SKM-1 treated with dmso at 0.1 percent for 144 hours (cell line): Measurements from ENCODE around the gene F2R.
"Not testable (repeated sequence)": the region's sequence is repeated elsewhere in the genome, so short reads cannot be mapped to it uniquely, and the experiment has no call there.

Experiments
- DNase-seq: peaks from one replicate; lab custom pipeline; 2025; ENCODE audit not compliant: unreplicated experiment; lab: John Stamatoyannopoulos, UW

F2R gene

GRCh38 chr5:76715736-76716455 lies at the start of gene F2R:
F2R (plus strand) TSS chr5:76716126; CDS start chr5:76716308, 182 bp downstream.
- DNase-seq, result peak; percentile 27

- no peak for DNase-seq
Measured at GRCh38 chr5:76667495-76667894, 48.4 kb upstream of the F2R start.

DNA sequence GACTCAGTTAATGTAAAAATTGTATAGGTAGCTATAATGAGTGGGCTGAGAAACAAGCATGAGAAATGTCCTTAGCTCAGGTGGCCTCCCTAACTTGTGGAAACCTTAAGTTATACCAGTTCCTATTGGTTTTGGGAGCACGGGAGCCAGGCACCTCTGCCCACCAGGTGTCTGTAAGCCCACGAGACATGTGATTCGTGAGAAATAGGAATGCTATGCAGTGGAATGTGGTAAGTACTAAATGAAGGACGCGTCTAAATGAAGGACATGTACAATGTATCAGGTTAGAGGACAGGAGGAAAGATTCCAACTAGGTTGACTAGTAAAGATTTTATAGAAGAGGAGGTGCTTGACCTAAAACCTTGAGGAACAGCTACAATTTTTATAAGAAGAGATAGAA lies 46.7 kb upstream of the F2R start:
- no peak for DNase-seq

GRCh38 chr5:76670508-76670907 lies 45.4 kb upstream of the F2R start:
- no peak for DNase-seq

- DNase-seq, result no peak
Measured at GRCh38 chr5:76672242-76672641, 43.7 kb upstream of the F2R start.

DNA sequence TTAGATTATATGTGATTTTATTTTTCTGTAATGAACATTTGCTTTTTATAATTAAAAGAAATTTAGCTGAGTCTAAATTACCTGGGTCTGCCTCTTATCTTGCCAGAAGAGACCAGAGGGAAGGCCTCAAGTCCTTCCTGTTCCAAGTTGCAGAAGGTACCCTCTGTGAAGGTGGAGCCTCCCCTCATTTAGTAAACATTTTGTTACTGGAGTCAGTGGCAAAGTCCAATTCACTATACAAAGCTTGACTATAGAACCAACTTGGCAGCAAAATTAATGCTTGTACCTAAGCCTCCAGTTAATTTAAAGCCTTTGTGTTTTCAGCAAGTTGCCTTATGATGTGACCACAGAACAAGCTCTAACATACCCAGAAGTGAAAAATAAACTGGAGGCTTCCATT lies 42.8 kb upstream of the F2R start:
- DNase-seq, result no peak

GRCh38 chr5:76674330-76675066 lies 41.4 kb upstream of the F2R start:
- DNase-seq, result no peak

DNA sequence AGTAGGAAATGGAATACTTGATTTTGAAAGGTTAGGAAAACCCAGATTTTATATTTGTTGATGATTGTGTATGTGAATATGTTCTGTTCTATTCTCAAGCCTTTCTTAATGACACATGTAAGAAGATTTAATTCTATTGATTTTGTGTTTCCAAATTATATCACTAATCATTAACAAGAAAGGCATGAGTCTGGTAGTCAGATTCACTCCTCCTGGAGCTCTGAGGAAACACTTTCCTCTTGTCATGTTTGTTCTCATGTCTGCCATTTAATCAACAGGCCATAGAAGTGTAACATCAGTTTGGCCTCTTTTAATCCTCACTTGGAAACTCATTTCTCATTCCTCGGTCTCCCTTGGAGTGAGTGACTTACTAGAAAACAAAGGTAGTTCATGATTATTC lies 40.6 kb upstream of the F2R start:
- no peak for DNase-seq

- no peak for DNase-seq
Measured at GRCh38 chr5:76677849-76678472, 38.0 kb upstream of the F2R start.

DNA sequence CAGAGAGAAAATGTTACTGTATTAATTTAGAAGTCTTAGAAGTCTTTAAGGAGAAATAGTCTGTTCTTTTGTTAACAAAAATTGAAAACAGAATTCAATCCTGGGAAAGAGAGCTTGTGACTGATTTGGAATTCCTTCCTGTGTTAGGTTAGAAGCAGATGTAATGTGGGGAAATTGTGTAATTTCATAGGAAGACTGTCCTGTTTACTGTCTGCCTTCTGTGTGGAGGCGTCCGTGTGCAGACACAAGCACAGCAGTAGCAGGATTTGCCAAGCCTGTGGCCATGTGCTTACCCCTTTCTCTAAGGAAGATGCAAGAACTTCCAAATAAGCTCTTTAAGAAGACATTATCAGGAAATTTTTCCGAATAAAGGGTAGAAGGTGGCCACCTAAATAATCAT lies 36.7 kb upstream of the F2R start:
- no peak for DNase-seq

DNA sequence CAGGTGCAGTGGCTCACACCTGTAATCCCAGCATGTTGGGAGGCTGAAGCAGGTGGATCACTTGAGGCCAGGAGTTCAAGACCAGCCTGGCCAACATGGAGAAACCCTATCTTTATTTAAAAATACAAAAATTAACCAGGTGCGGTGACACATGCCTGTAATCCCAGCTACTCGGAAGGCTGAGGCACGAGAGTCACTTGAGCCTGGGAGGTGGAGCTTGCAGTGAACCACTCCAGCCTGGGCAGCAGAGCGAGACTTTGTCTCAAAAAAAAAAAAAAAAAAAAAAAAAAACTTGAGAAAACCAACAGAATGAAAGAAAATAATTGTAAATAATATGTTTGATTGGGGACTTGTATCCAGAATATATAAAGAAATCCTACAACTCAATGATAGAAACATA lies 35.1 kb upstream of the F2R start:
- DNase-seq, result not testable (repeated sequence)

- DNase-seq, result no peak
Measured at GRCh38 chr5:76681287-76681686, 34.6 kb upstream of the F2R start.

GRCh38 chr5:76682387-76682786 lies 33.5 kb upstream of the F2R start:
- no peak for DNase-seq

DNA sequence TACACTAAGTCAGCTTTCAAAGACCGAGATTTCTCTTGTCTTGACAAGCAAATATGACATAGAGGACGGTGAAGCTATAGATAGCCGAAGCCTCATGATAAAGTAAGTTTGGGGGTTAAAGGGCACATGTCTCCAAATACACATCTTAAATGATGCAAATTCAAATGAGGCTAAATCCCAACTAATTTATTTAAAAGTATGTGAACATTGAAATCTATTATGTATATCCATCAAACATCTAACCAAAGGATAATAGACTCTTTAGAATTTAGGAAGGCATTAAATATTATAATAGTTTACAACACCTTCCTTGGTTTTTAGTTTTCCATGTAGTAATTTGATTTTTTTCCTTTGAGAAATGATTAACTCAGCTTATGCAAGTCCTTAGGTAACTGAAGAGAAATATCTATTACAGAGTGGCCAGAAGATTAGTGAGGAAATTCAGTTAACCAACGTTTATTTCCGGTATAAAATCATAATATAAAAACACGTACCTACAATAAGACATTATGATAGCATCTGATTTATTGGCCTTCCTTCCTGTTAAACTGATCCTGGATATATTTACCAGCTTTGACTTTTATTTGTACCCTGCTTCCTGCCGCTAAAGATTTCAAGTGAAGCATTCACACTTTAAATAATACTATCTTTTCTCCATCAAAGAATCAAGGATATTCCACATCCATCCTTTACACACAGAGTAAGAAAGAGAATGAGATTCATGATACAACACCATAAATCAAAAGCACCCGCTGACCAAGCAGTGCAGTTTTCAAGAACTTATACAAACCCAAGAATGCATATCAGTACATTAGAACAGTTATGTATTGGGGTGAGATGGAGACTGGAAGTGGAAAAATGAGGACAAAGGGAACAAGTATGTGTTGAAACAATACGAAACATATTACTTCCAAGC lies 31.9 kb upstream of the F2R start:
- DNase-seq, result no peak

GRCh38 chr5:76684756-76685519 lies 31.0 kb upstream of the F2R start:
- no peak for DNase-seq

- no peak for DNase-seq
Measured at GRCh38 chr5:76685704-76686103, 30.2 kb upstream of the F2R start.

DNA sequence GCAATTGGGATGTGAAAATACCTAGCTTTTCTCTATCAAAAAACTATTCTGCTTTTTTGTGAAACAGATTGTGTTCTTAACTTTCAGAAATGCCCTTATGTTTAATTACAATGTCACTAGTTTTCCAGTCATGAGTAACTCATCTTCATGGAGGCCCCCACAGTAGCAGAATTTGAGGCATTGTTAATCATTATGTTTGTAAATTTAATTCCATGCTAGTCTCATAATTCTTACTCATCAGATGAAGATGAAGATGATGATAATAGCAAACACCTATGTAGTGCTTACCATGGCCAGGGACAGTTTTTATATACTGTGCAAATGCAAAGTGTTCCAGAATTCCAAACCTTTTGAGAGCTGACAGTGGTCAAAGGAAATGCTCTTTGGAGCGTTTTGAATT lies 27.7 kb upstream of the F2R start:
- no peak for DNase-seq

GRCh38 chr5:76688836-76689235 lies 27.1 kb upstream of the F2R start:
- DNase-seq, result no peak

DNA sequence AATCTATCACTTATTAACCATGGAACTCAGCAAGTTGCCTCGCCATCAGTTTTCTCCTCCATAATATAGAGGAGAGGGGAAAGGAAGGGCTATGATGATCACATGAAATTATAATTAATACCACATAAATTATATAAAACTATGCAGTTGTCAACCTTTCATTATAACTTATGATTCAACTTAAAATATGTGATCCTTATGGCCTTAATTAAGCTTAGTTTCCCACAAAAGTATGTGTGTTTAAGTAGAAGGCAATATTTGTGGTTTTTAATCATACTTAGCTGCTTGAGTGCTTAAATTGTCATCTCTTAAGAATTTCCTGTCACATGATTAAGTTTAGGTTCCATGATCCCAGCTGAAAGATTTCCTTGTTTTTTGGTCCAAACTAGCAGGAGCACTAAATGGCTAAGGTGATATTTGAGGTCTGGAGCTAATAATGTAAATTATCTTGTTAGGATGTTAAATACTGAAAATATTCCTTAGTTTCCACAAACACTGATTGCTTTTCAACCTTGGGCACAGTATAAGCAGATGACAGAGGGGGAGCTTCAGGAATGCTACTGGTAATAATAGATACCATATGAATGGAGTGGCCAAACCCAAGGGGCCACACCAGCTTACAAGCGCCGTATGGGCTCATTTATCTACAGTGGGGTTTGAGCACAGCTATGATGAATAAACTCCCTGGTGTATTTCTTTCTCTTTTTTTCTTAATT lies 26.4 kb upstream of the F2R start:
- no peak for DNase-seq
